ENCODE measurements around the gene ACAP1. TPM values are rescaled to one million over a fixed set of nuclear protein-coding genes. Genes with fewer than 3 reads are reported as not detected.

ACAP1 gene
- total RNA-seq, 1 donor from 2014 or later = 16.0 TPM

GRCh38 chr17:7308625-7309433 lies 27.5 kb upstream of the ACAP1 start:
- H3K36me3 Mint-ChIP-seq (ENCODE audit: low read depth, unreplicated experiment) = peaks cover 22% of the 10 kb centered on the region
- peaks cover 55% of the 10 kb centered on the region for H4K20me1 ChIP-seq (ENCODE audit: insufficient read depth, low read length)
- no peak overlapping the region for H2AFZ ChIP-seq (ENCODE audit: low read depth, low read length)
- peak overlapping the region; percentile 97 for H3K4me3 Mint-ChIP-seq (ENCODE audit: unreplicated experiment)
- H3K4me1 ChIP-seq (ENCODE audit: insufficient read depth, low read length) = peaks cover 25% of the 10 kb centered on the region
- H3K79me2 ChIP-seq (ENCODE audit: insufficient read depth, low read length) = peaks cover 60% of the 10 kb centered on the region
- H3K27ac ChIP-seq (ENCODE audit: low read depth, low read length) = peak overlapping the region; percentile 90
- TF ChIP-seq CTCF (IDR thresholded peaks at IDR 0.05; ENCODE audit: insufficient read depth, low read depth, low read length) (no peak), EZH2 (IDR thresholded peaks at IDR 0.05; ENCODE audit: insufficient read depth, low read length) (no peak)
- H3K4me3 ChIP-seq (ENCODE audit: insufficient read depth, low read depth, low read length) = peak overlapping the region; percentile 87
- DNase-seq (ENCODE audit: low read depth) = peak; percentile 66
- H3K27me3 ChIP-seq (ENCODE audit: insufficient read depth, low read length) = no peaks in the 10 kb centered on the region
- H3K9me3 ChIP-seq (ENCODE audit: insufficient read depth, low read depth, low read length) = no peaks in the 10 kb centered on the region
- peaks cover 40% of the 10 kb centered on the region for H3K4me1 Mint-ChIP-seq (ENCODE audit: low read depth, unreplicated experiment)
- FAIRE-seq = no peak
- H3K27ac Mint-ChIP-seq (ENCODE audit: unreplicated experiment) = peak overlapping the region; percentile 97
- H3K27me3 Mint-ChIP-seq (ENCODE audit: low read depth, unreplicated experiment) = no peaks in the 10 kb centered on the region
- H3K9me3 Mint-ChIP-seq (ENCODE audit: unreplicated experiment) = no peaks in the 10 kb centered on the region
- peak overlapping the region; percentile 89 for H3K4me2 ChIP-seq (ENCODE audit: low read length)
- peaks cover 43% of the 10 kb centered on the region for H3K36me3 ChIP-seq (ENCODE audit: insufficient read depth, low read length)
- H3K9ac ChIP-seq (ENCODE audit: low read length) = peak overlapping the region; percentile 98

GRCh38 chr17:7309628-7310027 lies 26.7 kb upstream of the ACAP1 start:
- no peak overlapping the region for H3K27ac ChIP-seq (ENCODE audit: low read depth, low read length)
- H3K36me3 ChIP-seq (ENCODE audit: insufficient read depth, low read length) = peaks cover 44% of the 10 kb centered on the region
- Mint-ChIP-seq H3K4me3 (ENCODE audit: unreplicated experiment) (peak overlapping the region; percentile 97), H3K27me3 (ENCODE audit: low read depth, unreplicated experiment) (no peaks in the 10 kb centered on the region), H3K36me3 (ENCODE audit: low read depth, unreplicated experiment) (peaks cover 22% of the 10 kb centered on the region), H3K9me3 (ENCODE audit: unreplicated experiment) (no peaks in the 10 kb centered on the region), H3K27ac (ENCODE audit: unreplicated experiment) (peak overlapping the region; percentile 91), H3K4me1 (ENCODE audit: low read depth, unreplicated experiment) (peaks cover 47% of the 10 kb centered on the region)
- H4K20me1 ChIP-seq (ENCODE audit: insufficient read depth, low read length) = peaks cover 63% of the 10 kb centered on the region
- no peaks in the 10 kb centered on the region for H3K9me3 ChIP-seq (ENCODE audit: insufficient read depth, low read depth, low read length)
- no peaks in the 10 kb centered on the region for H3K27me3 ChIP-seq (ENCODE audit: insufficient read depth, low read length)
- no peak overlapping the region for H2AFZ ChIP-seq (ENCODE audit: low read depth, low read length)
- peaks cover 32% of the 10 kb centered on the region for H3K4me1 ChIP-seq (ENCODE audit: insufficient read depth, low read length)
- H3K79me2 ChIP-seq (ENCODE audit: insufficient read depth, low read length) = peaks cover 66% of the 10 kb centered on the region
- TF ChIP-seq CTCF (IDR thresholded peaks at IDR 0.05; ENCODE audit: insufficient read depth, low read depth, low read length) = no peak
- no peak for TF ChIP-seq EZH2 (IDR thresholded peaks at IDR 0.05; ENCODE audit: insufficient read depth, low read length)
- DNase-seq (ENCODE audit: low read depth) = no peak
- H3K4me3 ChIP-seq (ENCODE audit: insufficient read depth, low read depth, low read length) = peak overlapping the region; percentile 87
- FAIRE-seq = no peak
- H3K4me2 ChIP-seq (ENCODE audit: low read length) = peak overlapping the region; percentile 89
- H3K9ac ChIP-seq (ENCODE audit: low read length) = peak overlapping the region; percentile 98
